ENCODE results near the gene SLC30A2. TPM values are rescaled to one million over a fixed set of nuclear protein-coding genes. Genes with fewer than 3 reads are reported as not detected.
A peak's percentile ranks its signal among the peaks of the same experiment; 100 is the strongest.
"Not testable (repeated sequence)": the region's sequence is repeated elsewhere in the genome, so short reads cannot be mapped to it uniquely, and the experiment has no call there.

SLC30A2 gene
- total RNA-seq, 1 donor from 2014 or later = not detected

DNA sequence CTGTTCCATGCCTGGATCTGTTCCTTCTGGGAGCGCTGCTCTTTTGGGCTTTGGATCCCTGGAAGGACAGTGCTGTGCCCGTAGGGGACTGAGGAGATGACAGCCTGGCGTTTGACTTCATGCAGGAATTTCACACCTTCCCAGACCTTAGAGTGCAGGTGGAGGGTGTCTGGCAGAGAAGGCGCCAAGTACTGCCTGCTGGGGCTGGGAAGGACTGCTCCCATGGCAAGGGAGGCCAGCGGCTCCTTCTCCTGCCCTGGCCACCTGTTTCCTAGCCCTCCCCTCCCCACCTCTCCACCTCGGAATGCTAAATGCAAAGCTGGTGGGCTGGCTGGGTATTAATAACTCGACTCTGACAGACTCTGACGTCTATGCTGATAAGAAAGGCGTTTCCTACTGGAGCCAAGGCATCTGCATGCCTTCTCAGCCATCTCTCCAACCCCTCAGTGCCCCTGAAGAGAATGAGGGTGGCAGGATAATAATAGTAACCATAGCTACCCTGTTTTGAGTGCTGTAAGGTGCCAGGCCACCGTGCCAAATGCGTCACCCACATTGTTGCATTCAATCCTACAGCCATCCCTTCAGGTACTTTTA lies 48.3 kb upstream of the SLC30A2 start:
- Mint-ChIP-seq H3K27me3 (ENCODE audit: low read depth, unreplicated experiment) (peaks cover 10% of the 10 kb centered on the region), H3K9me3 (ENCODE audit: unreplicated experiment) (no peaks in the 10 kb centered on the region), H3K4me1 (ENCODE audit: low read depth, unreplicated experiment) (peaks cover 8% of the 10 kb centered on the region), H3K27ac (ENCODE audit: unreplicated experiment) (no peak overlapping the region), H3K4me3 (ENCODE audit: unreplicated experiment) (no peak overlapping the region), H3K36me3 (ENCODE audit: low read depth, unreplicated experiment) (no peaks in the 10 kb centered on the region)
- Histone ChIP-seq H3K27ac (ENCODE audit: low read depth, low read length) (no peak overlapping the region), H3K9me3 (ENCODE audit: insufficient read depth, low read depth, low read length) (no peaks in the 10 kb centered on the region), H4K20me1 (ENCODE audit: insufficient read depth, low read length) (no peaks in the 10 kb centered on the region), H3K4me1 (ENCODE audit: insufficient read depth, low read length) (peaks cover 20% of the 10 kb centered on the region), H3K4me3 (ENCODE audit: insufficient read depth, low read depth, low read length) (no peak overlapping the region), H3K27me3 (ENCODE audit: insufficient read depth, low read length) (peaks cover 21% of the 10 kb centered on the region), H3K9ac (ENCODE audit: low read length) (peak overlapping the region; percentile 8), H3K79me2 (ENCODE audit: insufficient read depth, low read length) (no peaks in the 10 kb centered on the region), H2AFZ (ENCODE audit: low read depth, low read length) (peak overlapping the region; percentile 74), H3K36me3 (ENCODE audit: insufficient read depth, low read length) (no peaks in the 10 kb centered on the region), H3K4me2 (ENCODE audit: low read length) (peak overlapping the region; percentile 40)
- FAIRE-seq (no peak), DNase-seq (ENCODE audit: low read depth) (peak; percentile 47)
- TF ChIP-seq EZH2 (IDR thresholded peaks at IDR 0.05; ENCODE audit: insufficient read depth, low read length) = no peak
- TF ChIP-seq, protein P1, sequence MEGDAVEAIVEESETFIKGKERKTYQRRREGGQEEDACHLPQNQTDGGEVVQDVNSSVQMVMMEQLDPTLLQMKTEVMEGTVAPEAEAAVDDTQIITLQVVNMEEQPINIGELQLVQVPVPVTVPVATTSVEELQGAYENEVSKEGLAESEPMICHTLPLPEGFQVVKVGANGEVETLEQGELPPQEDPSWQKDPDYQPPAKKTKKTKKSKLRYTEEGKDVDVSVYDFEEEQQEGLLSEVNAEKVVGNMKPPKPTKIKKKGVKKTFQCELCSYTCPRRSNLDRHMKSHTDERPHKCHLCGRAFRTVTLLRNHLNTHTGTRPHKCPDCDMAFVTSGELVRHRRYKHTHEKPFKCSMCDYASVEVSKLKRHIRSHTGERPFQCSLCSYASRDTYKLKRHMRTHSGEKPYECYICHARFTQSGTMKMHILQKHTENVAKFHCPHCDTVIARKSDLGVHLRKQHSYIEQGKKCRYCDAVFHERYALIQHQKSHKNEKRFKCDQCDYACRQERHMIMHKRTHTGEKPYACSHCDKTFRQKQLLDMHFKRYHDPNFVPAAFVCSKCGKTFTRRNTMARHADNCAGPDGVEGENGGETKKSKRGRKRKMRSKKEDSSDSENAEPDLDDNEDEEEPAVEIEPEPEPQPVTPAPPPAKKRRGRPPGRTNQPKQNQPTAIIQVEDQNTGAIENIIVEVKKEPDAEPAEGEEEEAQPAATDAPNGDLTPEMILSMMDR (IDR thresholded peaks at IDR 0.05; ENCODE audit: insufficient read depth, low read depth, low read length) = no peak

DNA sequence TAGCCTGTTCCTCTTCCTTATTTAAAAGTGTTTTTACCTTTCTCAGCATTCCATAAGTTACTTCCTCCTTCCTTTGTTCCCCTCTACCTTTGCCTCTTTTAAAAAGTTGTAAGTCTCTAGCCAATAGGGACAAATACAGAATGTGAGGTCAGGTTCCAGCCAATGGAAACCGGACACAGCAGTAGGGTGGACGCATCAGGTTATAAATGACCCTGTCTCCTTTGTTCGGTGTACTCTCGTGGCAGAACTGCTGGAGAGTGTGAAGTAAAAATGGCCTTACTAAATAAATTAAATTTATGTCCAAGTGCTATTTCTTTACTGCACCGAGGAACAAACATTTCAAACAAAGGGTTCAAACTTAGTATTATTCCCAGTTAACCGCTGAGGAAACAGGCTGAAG lies 47.7 kb upstream of the SLC30A2 start:
- H3K9me3 ChIP-seq (ENCODE audit: insufficient read depth, low read depth, low read length); H4K20me1 ChIP-seq (ENCODE audit: insufficient read depth, low read length); H2AFZ ChIP-seq (ENCODE audit: low read depth, low read length); H3K4me3 ChIP-seq (ENCODE audit: insufficient read depth, low read depth, low read length); H3K4me3 Mint-ChIP-seq (ENCODE audit: unreplicated experiment); H3K9me3 Mint-ChIP-seq (ENCODE audit: unreplicated experiment); H3K27ac ChIP-seq (ENCODE audit: low read depth, low read length); H3K4me1 Mint-ChIP-seq (ENCODE audit: low read depth, unreplicated experiment); H3K79me2 ChIP-seq (ENCODE audit: insufficient read depth, low read length); H3K36me3 ChIP-seq (ENCODE audit: insufficient read depth, low read length); H3K4me2 ChIP-seq (ENCODE audit: low read length); H3K36me3 Mint-ChIP-seq (ENCODE audit: low read depth, unreplicated experiment); DNase-seq (ENCODE audit: low read depth); H3K9ac ChIP-seq (ENCODE audit: low read length); H3K27ac Mint-ChIP-seq (ENCODE audit: unreplicated experiment); FAIRE-seq; H3K27me3 Mint-ChIP-seq (ENCODE audit: low read depth, unreplicated experiment): not testable (repeated sequence)
- Histone ChIP-seq H3K4me1 (ENCODE audit: insufficient read depth, low read length) (peaks cover 20% of the 10 kb centered on the region), H3K27me3 (ENCODE audit: insufficient read depth, low read length) (peaks cover 21% of the 10 kb centered on the region)

DNA sequence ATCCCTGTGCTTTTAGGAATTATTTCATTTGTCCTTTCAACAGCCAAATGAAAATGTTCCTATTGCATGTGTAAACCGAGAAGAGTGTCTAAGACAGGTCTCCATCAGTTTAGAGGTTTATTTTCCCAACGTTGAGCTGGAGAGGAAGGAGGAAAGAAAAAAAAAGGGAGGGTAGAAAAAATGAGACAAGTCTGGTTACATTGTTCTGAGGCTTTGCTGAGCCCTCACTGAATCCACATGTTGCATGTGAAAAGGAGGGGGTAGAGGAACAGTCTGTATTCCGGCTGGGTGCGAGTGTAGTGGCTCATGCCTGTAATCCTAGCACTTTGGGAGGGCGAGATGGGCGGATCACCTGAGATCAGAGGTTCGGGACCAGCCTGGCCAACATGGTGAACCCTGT lies 46.5 kb upstream of the SLC30A2 start:
- H3K4me1 Mint-ChIP-seq (ENCODE audit: low read depth, unreplicated experiment) = peaks cover 2% of the 10 kb centered on the region
- H3K27me3 Mint-ChIP-seq (ENCODE audit: low read depth, unreplicated experiment) = peaks cover 10% of the 10 kb centered on the region
- Histone ChIP-seq H3K4me3 (ENCODE audit: insufficient read depth, low read depth, low read length) (no peak overlapping the region), H2AFZ (ENCODE audit: low read depth, low read length) (no peak overlapping the region), H3K4me2 (ENCODE audit: low read length) (no peak overlapping the region), H3K27me3 (ENCODE audit: insufficient read depth, low read length) (peaks cover 21% of the 10 kb centered on the region), H3K4me1 (ENCODE audit: insufficient read depth, low read length) (peaks cover 13% of the 10 kb centered on the region), H3K9ac (ENCODE audit: low read length) (no peak overlapping the region), H3K36me3 (ENCODE audit: insufficient read depth, low read length) (no peaks in the 10 kb centered on the region), H4K20me1 (ENCODE audit: insufficient read depth, low read length) (no peaks in the 10 kb centered on the region), H3K27ac (ENCODE audit: low read depth, low read length) (no peak overlapping the region), H3K9me3 (ENCODE audit: insufficient read depth, low read depth, low read length) (no peaks in the 10 kb centered on the region), H3K79me2 (ENCODE audit: insufficient read depth, low read length) (no peaks in the 10 kb centered on the region)
- H3K9me3 Mint-ChIP-seq (ENCODE audit: unreplicated experiment) = no peaks in the 10 kb centered on the region
- TF ChIP-seq, protein P1 (IDR thresholded peaks at IDR 0.05; ENCODE audit: insufficient read depth, low read depth, low read length) = no peak
- TF ChIP-seq EZH2 (IDR thresholded peaks at IDR 0.05; ENCODE audit: insufficient read depth, low read length) = no peak
- no peak overlapping the region for H3K27ac Mint-ChIP-seq (ENCODE audit: unreplicated experiment)
- FAIRE-seq (no peak), DNase-seq (ENCODE audit: low read depth) (no peak)
- H3K36me3 Mint-ChIP-seq (ENCODE audit: low read depth, unreplicated experiment) = no peaks in the 10 kb centered on the region
- no peak overlapping the region for H3K4me3 Mint-ChIP-seq (ENCODE audit: unreplicated experiment)

Measured in astrocyte (in vitro differentiated cells and primary cell).